ENCODE results near the gene CSF2RB.

CSF2RB gene

GRCh38 chr22:36891646-36892045 lies 21.8 kb upstream of the CSF2RB start:
- DNase-seq (ENCODE audit: low read depth), result no peak

GRCh38 chr22:36892292-36892691 lies 21.1 kb upstream of the CSF2RB start:
- no peak for DNase-seq (ENCODE audit: low read depth)

GRCh38 chr22:36893262-36893661 lies 20.2 kb upstream of the CSF2RB start:
- DNase-seq (ENCODE audit: low read depth), result no peak

DNA sequence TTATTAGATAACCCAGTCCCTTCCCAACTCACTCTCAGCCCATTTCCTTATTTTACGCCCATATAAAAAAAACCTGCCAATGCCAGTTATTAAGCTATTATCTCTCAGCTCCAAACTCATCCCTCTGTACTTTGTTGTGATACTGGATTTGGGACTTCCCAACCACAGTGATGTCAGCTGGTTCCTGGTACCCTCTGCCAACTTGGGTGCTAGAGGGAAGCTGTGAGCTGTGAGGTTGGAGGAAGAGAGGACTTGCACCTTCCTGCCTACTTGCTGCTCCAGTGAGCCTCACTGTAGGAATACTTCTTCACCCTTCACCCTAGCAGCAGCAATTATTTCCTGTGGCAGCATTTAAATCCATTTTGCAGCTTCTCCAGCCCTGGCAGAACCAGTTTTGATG lies 19.2 kb upstream of the CSF2RB start:
- DNase-seq (ENCODE audit: low read depth), result no peak

- DNase-seq (ENCODE audit: low read depth), result no peak
These were observed 15.8 kb upstream of the CSF2RB start for GRCh38 chr22:36897611-36898010.

GRCh38 chr22:36898690-36899089 lies 14.7 kb upstream of the CSF2RB start:
- no peak for DNase-seq (ENCODE audit: low read depth)

GRCh38 chr22:36899498-36899897 lies 13.9 kb upstream of the CSF2RB start:
- DNase-seq (ENCODE audit: low read depth), result no peak

GRCh38 chr22:36900225-36900624 lies 13.2 kb upstream of the CSF2RB start:
- no peak for DNase-seq (ENCODE audit: low read depth)

- DNase-seq (ENCODE audit: low read depth), result no peak
These were observed 12.5 kb upstream of the CSF2RB start for GRCh38 chr22:36900880-36901279.

DNA sequence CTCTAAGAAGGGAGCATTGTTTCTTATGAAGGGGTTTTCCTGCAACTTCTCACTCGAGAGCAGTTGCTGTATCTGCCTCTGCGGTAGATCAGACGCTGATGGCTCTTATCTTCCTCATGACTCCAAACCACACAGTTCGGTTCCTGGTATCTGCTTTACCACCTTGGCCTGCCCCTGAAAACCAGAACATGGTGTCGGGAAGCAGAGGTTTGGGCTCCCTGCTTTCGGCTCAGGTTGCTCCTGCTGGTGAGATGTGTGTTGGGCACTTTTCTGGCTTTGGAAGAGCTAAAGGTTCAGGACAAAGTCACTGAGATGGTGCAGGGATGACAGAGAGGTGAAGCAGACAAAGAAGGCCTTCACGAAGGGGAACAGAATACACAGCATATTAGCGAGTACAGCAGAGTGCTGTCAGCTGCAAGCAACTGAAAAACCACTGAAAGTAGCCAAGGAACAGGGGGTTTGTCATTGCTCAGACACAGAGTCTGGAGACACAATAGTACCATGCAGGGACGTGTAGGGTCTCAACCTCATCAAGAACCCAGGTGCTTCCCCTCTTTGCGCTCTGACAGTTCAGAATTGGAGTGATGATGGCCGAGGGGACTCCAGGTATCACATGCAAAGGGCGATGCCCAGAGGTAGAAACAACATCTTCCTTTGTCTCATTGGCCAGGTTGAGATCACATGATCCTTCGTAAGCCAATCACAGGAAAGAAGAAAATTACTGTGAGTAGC lies 11.9 kb upstream of the CSF2RB start:
- DNase-seq (ENCODE audit: low read depth), result no peak

DNA sequence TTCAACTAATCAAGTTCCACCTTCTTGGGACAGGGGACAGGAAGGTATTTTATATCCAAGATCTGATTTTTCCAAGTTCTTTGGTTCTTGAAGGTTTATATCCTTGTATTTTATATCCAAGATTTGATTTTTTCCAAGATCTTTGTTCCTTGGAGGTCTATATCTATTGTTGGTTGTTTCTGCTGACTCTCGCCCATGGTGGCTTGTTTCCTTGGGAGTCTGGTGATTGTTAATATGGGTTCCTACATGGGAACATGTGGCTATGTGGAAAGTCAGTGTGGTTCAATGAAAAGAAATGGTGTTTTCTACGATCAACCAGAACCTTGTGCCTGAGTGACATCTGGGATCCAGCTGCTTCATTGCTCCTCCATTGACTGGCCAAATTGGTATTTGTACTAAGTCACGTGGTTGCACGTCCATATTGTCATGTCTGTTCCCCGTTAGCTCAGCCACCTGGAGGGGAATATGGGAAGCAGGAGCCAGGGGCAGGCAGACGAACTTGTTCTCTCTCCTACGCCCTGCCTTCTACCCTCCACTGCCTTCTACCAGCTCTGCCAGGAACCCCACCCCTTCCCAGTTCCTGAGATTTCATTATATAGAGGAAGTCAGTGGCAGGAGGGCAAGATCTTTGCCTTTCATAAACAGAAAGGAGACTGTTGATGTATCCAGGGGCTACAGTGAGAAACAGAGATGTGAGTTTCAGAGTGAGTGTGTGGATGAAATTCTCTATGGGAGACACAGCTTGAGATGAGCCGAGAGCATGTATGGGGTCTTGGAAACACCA lies 11.1 kb upstream of the CSF2RB start:
- no peak for DNase-seq (ENCODE audit: low read depth)

GRCh38 chr22:36904260-36904880 lies 9.1 kb upstream of the CSF2RB start:
- no peak for DNase-seq (ENCODE audit: low read depth)

DNA sequence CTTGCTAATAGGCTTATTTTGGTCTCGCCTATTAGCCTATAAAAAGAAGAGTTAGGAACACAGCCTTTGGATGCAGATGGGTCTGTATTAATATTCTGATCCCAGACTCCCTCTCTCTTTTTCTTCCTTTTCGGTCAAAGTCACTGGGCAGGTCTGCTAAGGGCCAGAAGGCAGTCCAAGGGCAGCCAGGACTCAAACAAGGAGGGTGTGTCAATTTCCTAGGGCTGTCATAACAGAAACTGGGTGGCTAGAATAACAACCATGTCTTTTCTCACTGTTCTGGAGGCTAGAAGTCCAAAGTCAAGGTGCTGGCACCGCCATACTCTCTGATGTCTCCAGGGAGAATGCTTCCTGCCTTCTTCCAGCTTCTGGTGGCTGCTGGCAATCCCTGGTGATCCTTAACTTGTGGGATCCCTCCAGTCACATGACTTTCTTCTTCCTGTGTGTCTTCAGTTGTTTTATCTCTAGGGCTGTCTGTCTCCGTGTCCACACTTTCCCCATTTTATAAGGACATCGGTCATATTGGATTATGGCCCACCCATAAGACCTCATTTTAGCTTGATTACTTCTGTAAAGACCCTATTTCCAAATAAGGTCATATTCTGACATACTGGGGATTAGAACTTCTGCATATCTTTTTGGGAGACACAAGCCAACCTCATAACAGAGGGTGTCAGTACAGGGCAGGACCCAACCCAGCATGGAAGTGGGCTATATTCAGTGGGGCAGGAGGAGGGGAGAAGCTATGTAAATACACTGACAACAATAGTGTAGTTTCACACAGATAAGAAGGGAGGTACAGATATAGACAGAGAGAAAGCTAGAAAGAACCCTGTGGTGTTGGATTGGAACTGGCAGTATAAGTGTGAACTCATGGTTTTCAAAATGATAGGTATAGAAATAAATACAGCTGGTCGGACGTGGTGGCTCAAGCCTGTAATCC lies 5.9 kb upstream of the CSF2RB start:
- no peak for DNase-seq (ENCODE audit: low read depth)

- DNase-seq (ENCODE audit: low read depth), result no peak
These were observed 3.0 kb upstream of the CSF2RB start for GRCh38 chr22:36910461-36910860.

GRCh38 chr22:36911887-36912661 lies 1.4 kb upstream of the CSF2RB start:
- DNase-seq (ENCODE audit: low read depth), result no peak

DNA sequence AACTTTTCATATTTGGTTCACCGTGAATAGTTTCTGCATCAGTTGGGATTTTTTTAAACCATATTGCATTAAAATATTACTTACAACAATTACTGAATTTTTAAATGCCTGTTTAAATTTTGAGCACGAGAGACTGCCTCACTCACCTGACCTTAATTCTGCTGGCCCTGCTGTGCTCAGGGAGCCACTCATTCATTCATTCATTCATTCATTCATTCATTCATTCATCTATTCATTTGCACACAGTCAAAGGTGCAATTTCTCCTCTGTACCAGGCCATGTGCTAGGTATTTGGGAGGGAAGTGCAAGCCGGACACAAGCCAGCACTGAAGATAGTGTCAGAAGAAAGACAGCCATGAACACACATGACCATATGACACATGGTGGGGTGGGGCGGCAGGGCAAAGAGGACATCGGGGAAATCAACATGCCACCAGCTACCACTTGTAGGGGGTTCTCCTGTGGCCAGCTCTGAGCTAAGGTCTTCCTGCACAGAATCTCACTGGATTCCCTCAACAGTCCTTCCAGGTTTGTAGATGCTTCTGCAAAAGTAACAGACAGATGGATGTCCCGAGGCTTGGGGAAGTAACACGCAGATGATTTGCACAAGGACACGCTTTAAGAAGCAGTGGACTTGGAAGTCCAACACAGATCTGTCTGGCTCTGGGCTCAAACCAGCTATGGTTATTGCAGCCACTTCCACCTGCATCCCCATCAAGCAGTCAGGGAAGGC lies 568 bp upstream of the CSF2RB start:
- DNase-seq (ENCODE audit: low read depth), result no peak

DNA sequence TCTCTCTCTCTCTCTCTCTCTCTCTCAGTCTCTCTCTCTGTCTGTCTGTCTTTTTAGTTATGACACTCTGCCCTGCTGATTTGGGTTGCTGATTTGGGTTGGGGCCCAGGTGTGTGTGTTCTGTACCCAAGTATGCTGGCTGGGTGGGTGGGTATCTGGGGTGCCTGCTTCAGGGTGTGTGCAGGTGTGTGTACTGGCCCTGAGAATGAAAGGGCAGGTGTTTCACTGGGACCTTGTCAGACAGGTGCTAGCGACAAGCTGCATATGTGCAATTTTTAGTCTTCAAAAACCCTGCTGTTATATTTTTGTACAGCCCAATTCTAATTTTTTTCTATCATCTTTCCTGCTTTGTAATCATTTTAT lies 943 bp downstream of the CSF2RB start:
- DNase-seq (ENCODE audit: low read depth), result no peak

- DNase-seq (ENCODE audit: low read depth), result no peak
These were observed 2.6 kb downstream of the CSF2RB start for GRCh38 chr22:36916034-36916433.

DNA sequence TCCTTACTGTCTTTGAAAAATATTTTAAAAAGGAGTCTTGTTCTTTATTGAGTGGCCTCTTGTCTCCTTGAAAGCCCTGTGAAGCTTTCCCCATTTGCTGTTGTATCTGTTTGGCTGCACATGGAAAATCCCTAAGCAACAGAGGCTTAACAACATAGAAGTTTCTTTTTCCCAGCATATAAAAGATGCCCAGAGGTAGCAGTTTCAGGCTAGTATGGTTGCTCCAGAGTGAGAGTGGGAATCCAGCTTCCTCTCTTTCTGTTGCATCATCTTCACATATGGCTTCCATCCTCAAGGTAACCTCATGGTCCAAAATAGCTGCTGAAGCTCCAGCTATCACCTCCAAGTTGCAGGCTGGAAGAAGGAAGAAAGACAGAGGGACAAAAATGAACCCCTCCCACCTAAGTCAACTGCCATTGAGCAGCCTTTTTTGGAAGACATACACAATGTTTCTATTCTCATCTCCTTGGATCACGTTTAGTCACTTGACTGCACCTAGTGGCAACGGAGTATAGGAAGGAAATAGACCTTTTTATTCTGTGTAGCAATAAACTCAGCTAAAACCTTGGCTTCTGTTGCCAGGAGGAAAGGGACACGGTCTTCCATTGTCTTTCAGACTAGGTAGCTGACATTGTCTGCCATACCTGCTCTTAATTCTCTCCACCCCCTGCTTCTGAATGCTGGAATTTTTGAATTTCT lies 5.3 kb downstream of the CSF2RB start:
- no peak for DNase-seq (ENCODE audit: low read depth)

Measured in GM04504 (cell line).